OCI-LY1 (cell line): ENCODE results near the gene VWA3A.

Source experiments
- H2AFZ ChIP-seq: fragments of 200-600 bp; sonication (generic), shearing (Covaris generic); 2 replicates; pipeline ENCODE4 v1.6.0; 2014; ENCODE audit warnings: antibody characterized with exemption, mild to moderate bottlenecking, low read length
- H3F3A ChIP-seq: fragments of 200-600 bp; sonication (generic), shearing (Covaris generic); 2 replicates; pipeline ENCODE4 v1.6.0; 2014; ENCODE audit warnings: mild to moderate bottlenecking, antibody characterized with exemption, low read length, moderate library complexity; ENCODE audit not compliant: insufficient read depth
- H3K27ac ChIP-seq: fragments of 200-600 bp; sonication (generic); 2 replicates; pipeline ENCODE4 v1.5.1; 2014; ENCODE audit warnings: low read length, mixed run types, mild to moderate bottlenecking, low read depth; ENCODE audit not compliant: poor library complexity, severe bottlenecking
- H3K27me3 ChIP-seq: fragments of 200-600 bp; sonication (generic); 2 replicates; pipeline ENCODE4 v1.6.0; 2014; ENCODE audit warnings: antibody characterized with exemption, mild to moderate bottlenecking, low read length, moderate library complexity; ENCODE audit not compliant: insufficient read depth
- H3K36me3 ChIP-seq: fragments of 200-600 bp; sonication (generic); 2 replicates; pipeline ENCODE4 v1.6.1; 2014; ENCODE audit warnings: mild to moderate bottlenecking, antibody characterized with exemption, low read length, moderate library complexity, mixed read lengths; ENCODE audit not compliant: insufficient read depth
- H3K4me1 ChIP-seq: fragments of 200-600 bp; sonication (generic); 2 replicates; pipeline ENCODE4 v1.5.1; 2014; ENCODE audit warnings: mild to moderate bottlenecking, low read length, moderate library complexity; ENCODE audit not compliant: insufficient read depth, severe bottlenecking
- H3K4me2 ChIP-seq: fragments of 200-600 bp; sonication (generic), shearing (Covaris generic); 2 replicates; pipeline ENCODE4 v1.6.1; 2014; ENCODE audit warnings: low read length
- H3K4me3 ChIP-seq: fragments of 200-600 bp; sonication (generic); 2 replicates; pipeline ENCODE4 v1.5.1; 2014; ENCODE audit warnings: low read length, low read depth, mild to moderate bottlenecking, mixed read lengths; ENCODE audit not compliant: poor library complexity, severe bottlenecking
- H3K79me2 ChIP-seq: fragments of 200-600 bp; shearing (Covaris generic); 2 replicates; pipeline ENCODE4 v1.6.1; 2016; ENCODE audit warnings: mixed run types, low read length, mixed read lengths; ENCODE audit not compliant: insufficient read depth
- H3K9ac ChIP-seq: fragments of 200-600 bp; sonication (generic), shearing (Covaris generic); 2 replicates; pipeline ENCODE4 v1.6.1; 2014; ENCODE audit warnings: mild to moderate bottlenecking, low read length, mixed read lengths
- H3K9me2 ChIP-seq: fragments of 200-600 bp; sonication (generic), shearing (Covaris generic); 2 replicates; pipeline ENCODE4 v1.6.1; 2014; ENCODE audit warnings: low read depth, mild to moderate bottlenecking, low read length, mixed read lengths
- H3K9me3 ChIP-seq: fragments of 200-600 bp; shearing (Covaris generic); 2 replicates; pipeline ENCODE4 v1.6.1; 2014; ENCODE audit warnings: low read length, mixed read lengths
- H4K20me1 ChIP-seq: fragments of 200-600 bp; sonication (generic), shearing (Covaris generic); 2 replicates; pipeline ENCODE4 v1.6.0; 2016; ENCODE audit warnings: mild to moderate bottlenecking, low read length; ENCODE audit not compliant: insufficient read depth
- CTCF ChIP-seq: fragments of 200-600 bp; sonication (generic), shearing (Covaris generic); IDR thresholded peaks from 2 replicates; pipeline ENCODE4 v1.5.1; 2017; ENCODE audit warnings: mild to moderate bottlenecking, antibody characterized with exemption, low read length, moderate library complexity, mixed read lengths
- EZH2 ChIP-seq: fragments of 200-600 bp; sonication (generic), shearing (Covaris generic); IDR thresholded peaks from 2 replicates; pipeline ENCODE4 v1.8.0; 2017; ENCODE audit warnings: borderline replicate concordance, mixed run types, mild to moderate bottlenecking, antibody characterized with exemption, low read length, moderate library complexity, mixed read lengths

The VWA3A gene

GRCh38 chr16:22052980-22053379, 39.4 kb upstream of the VWA3A start:
- H3K79me2 ChIP-seq, result peaks cover 6% of the 10 kb centered on the region; the same call in 1 of the 2 replicates

GRCh38 chr16:22053921-22054341, 38.4 kb upstream of the VWA3A start:
- Histone ChIP-seq H3K4me3 (no peak overlapping the region), H3K4me2 (no peak overlapping the region), H3K36me3 (no peaks in the 10 kb centered on the region), H3K4me1 (no peaks in the 10 kb centered on the region), H4K20me1 (no peaks in the 10 kb centered on the region), H3K9ac (no peak overlapping the region), H3K27me3 (no peaks in the 10 kb centered on the region), H3K79me2 (peaks cover 5% of the 10 kb centered on the region; the same call in 1 of the 2 replicates), H3K9me3 (no peaks in the 10 kb centered on the region), H2AFZ (no peak overlapping the region), H3K9me2 (no peaks in the 10 kb centered on the region), H3F3A (no peaks in the 10 kb centered on the region), H3K27ac (no peak overlapping the region)
- TF ChIP-seq EZH2 (no peak), CTCF (no peak)

More at GRCh38 chr16:22052980-22053379, 39.4 kb upstream of the VWA3A start:
- Histone ChIP-seq H4K20me1 (no peaks in the 10 kb centered on the region), H3K36me3 (no peaks in the 10 kb centered on the region), H3K9ac (no peak overlapping the region), H3K9me2 (no peaks in the 10 kb centered on the region), H3F3A (no peaks in the 10 kb centered on the region), H3K9me3 (no peaks in the 10 kb centered on the region), H3K27ac (no peak overlapping the region), H3K27me3 (no peaks in the 10 kb centered on the region), H3K4me3 (no peak overlapping the region), H2AFZ (no peak overlapping the region), H3K4me1 (no peaks in the 10 kb centered on the region), H3K4me2 (no peak overlapping the region)
- no peak for TF ChIP-seq CTCF

GRCh38 chr16:22054847-22055590, 37.3 kb upstream of the VWA3A start:
- no peaks in the 10 kb centered on the region for H3K9me3 ChIP-seq
- H3K4me2 ChIP-seq, result no peak overlapping the region
- H3K79me2 ChIP-seq, result peaks cover 3% of the 10 kb centered on the region; the same call in 1 of the 2 replicates
- no peaks in the 10 kb centered on the region for H4K20me1 ChIP-seq
- H3F3A ChIP-seq, result no peaks in the 10 kb centered on the region
- H2AFZ ChIP-seq, result no peak overlapping the region
- TF ChIP-seq CTCF (no peak), EZH2 (no peak)
- H3K9me2 ChIP-seq, result no peaks in the 10 kb centered on the region
- H3K4me1 ChIP-seq, result no peaks in the 10 kb centered on the region
- no peak overlapping the region for H3K9ac ChIP-seq
- H3K27ac ChIP-seq, result no peak overlapping the region
- H3K4me3 ChIP-seq, result no peak overlapping the region
- no peaks in the 10 kb centered on the region for H3K36me3 ChIP-seq
- no peaks in the 10 kb centered on the region for H3K27me3 ChIP-seq
